GM10248 (cell line): Measurements from ENCODE around the gene CASZ1.

Experiments used
- CTCF ChIA-PET: fragments of 300-600 bp; sonication (Branson Sonifier 250); formaldehyde crosslinking; extraction: SDS; loops from one replicate; lab custom pipeline; 2021; ENCODE audit warnings: antibody characterized with exemption; lab: Yijun Ruan, JAX
- POLR2A ChIA-PET: fragments of 350-650 bp; sonication (Branson Sonifier 250); formaldehyde crosslinking; extraction: SDS; loops from one replicate; lab custom pipeline; 2020; ENCODE audit warnings: antibody characterized with exemption; lab: Yijun Ruan, JAX
- DNase-seq: peaks from one replicate; pipeline ENCODE4 v3.0.0; 2012; ENCODE audit errors: extremely low spot score
- TF ChIP-seq, protein P1 (sequence below): IDR thresholded peaks from 2 replicates; pipeline ENCODE4 v1.5.1; 2012; ENCODE audit warnings: mild to moderate bottlenecking, low read depth; ENCODE audit errors: extremely low read depth, missing control alignments, control extremely low read depth

CASZ1 gene

GRCh38 chr1:10836726-10837125 lies 40.3 kb upstream of the CASZ1 start:
- no peak for DNase-seq
- POLR2A ChIA-PET = no interaction called here
- TF ChIP-seq, protein P1, sequence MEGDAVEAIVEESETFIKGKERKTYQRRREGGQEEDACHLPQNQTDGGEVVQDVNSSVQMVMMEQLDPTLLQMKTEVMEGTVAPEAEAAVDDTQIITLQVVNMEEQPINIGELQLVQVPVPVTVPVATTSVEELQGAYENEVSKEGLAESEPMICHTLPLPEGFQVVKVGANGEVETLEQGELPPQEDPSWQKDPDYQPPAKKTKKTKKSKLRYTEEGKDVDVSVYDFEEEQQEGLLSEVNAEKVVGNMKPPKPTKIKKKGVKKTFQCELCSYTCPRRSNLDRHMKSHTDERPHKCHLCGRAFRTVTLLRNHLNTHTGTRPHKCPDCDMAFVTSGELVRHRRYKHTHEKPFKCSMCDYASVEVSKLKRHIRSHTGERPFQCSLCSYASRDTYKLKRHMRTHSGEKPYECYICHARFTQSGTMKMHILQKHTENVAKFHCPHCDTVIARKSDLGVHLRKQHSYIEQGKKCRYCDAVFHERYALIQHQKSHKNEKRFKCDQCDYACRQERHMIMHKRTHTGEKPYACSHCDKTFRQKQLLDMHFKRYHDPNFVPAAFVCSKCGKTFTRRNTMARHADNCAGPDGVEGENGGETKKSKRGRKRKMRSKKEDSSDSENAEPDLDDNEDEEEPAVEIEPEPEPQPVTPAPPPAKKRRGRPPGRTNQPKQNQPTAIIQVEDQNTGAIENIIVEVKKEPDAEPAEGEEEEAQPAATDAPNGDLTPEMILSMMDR = no peak
- CTCF ChIA-PET = no interaction called here

DNA sequence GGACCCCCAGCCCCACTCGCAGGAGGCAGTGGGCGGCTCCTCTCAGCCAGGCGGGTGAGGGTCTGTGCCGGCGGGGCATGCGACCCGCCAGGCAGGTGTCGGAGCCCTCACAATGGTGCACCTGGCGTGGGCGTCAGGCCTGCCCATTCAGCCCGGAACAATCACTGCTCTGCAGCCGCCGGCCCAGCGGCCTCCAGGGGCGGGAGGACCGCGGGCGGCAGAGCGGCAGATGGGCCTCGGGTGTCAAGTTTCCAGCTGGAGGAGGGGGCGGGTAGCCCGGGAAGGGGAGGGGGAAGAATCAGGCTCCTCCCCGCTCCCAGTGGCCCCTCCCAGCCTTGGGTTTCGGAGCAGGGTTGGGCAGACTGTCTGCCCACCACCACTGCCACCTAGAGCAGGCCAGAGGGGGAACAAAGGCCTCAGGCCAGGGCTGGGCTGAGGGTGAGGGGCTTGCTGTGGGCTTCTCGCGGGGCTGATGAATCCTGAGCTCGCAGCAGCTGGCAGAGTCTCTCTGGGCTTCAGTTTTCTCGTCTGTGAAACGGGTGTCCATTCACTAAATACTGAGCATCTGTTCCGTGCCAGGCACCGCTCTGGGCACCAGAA lies 39.5 kb upstream of the CASZ1 start:
- ChIA-PET POLR2A (no interaction called here), CTCF (no interaction called here)
- DNase-seq = peak; percentile 53
- TF ChIP-seq, protein P1 = no peak

- ChIA-PET POLR2A (no interaction called here), CTCF (no interaction called here)
- no peak for DNase-seq
- TF ChIP-seq, protein P1 = no peak
These were observed 39.0 kb upstream of the CASZ1 start for GRCh38 chr1:10835421-10835820.

DNA sequence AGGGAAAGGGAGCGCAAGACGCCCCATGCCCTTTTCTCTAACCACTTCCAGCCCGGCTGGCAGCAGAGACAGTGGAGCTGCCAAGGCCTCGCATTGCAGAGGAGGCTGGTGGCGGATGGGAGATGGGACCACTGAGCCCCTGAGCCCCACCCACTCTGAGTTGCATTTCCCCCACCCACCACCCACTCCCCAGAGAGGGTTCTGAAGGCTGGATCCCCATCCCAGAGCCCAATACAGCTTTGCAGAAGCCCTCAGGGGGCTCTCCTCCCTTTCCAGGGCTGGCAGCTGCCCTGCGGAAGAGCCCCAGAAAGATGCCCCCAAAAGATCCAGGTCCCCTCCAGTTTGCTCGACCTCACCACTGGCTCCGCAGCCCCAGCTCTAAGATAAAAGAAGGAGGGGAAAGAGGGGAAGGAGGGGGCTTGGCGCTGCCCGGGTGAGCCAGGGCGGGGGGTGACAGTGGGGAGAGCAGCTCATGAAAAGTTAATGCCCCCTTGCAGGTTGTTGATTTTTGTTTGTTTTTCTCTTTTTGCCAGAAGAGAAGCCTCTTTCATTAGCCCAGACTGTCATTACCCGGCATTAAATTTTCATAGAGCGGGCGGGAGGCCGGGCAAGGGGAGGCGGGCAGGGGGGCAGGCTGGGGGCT lies 38.4 kb upstream of the CASZ1 start:
- CTCF ChIA-PET = no interaction called here

GRCh38 chr1:10833630-10834557 lies 37.4 kb upstream of the CASZ1 start:
- ChIA-PET CTCF (interaction anchor here (1.0 kb wide), 1 partner anchor 9 kb away, joined by 3 read pairs; no protein-coding TSS in a partner anchor), POLR2A (no interaction called here)
- DNase-seq = no peak
- TF ChIP-seq, protein P1 = no peak

More for the DNA sequence above, 38.4 kb upstream of the CASZ1 start:
- no peak for DNase-seq
- POLR2A ChIA-PET = no interaction called here
- TF ChIP-seq, protein P1 = no peak

DNA sequence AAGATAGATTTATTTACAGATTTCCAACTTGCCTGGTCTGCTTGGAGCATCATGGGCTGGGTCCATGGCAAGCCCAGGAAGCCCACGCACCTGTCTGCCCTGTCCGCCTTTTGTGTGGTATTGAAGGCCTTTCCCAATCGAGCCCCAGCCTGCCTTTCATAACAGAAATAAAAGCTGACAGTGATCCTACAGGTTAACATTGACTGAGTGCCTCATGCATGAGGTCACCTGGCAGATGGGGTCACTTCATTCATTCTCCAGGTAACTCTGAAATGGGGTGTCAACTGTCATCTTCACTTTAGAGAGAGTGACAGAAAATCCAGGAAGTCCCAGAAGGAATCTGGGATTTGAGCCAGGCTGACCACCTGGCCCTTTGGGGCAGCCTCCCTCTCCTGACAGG lies 36.3 kb upstream of the CASZ1 start:
- POLR2A ChIA-PET = no interaction called here
- no peak for DNase-seq
- TF ChIP-seq, protein P1 = no peak
- CTCF ChIA-PET = interaction anchor here (1.0 kb wide), 1 partner anchor 8 kb away, joined by 3 read pairs; no protein-coding TSS in a partner anchor
